ENCODE measurements around the gene NYNRIN. TPM values are rescaled to one million over a fixed set of nuclear protein-coding genes. Genes with fewer than 3 reads are reported as not detected.

The NYNRIN gene
- total RNA-seq, 1 experiment from 2014 or later = 0.27 TPM

DNA sequence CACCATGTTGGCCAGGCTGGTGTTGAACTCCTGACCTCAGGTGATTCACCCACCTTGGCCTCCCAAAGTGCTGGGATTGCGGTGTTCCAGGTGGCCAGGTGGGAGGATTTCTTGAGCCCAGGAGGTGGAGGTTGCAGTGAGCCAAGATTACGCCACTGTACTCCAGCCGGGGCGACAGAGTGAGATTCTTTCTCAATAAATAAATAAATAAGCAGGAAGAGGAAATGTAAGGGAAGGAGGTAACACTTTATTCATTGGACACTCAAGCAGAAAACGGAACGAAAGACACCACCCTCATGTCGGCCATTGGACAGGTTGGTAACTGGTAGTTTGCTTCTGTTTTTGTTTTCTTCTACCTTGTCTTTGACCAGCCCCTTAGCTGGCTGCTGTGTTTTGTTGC is 43.8 kb upstream of the NYNRIN start:
- ATAC-seq = no peak

More for the DNA sequence above, 43.8 kb upstream of the NYNRIN start:
- intact Hi-C loops (cut with micrococcal nuclease) = no loop called here
- CTCF ChIA-PET = no interaction called here
- Histone ChIP-seq H3K36me3 (ENCODE audit: control insufficient read depth in 1 of 2, insufficient read depth in 2 of 2, low read length in 2 of 2) (no peaks in the 10 kb centered on the region), H3K9ac (ENCODE audit: low read length) (no peak overlapping the region), H3K27me3 (ENCODE audit: insufficient read depth, low read length) (no peaks in the 10 kb centered on the region), H4K20me1 (ENCODE audit: insufficient read depth) (no peaks in the 10 kb centered on the region), H2AFZ (ENCODE audit: low read depth, low read length, poor library complexity, severe bottlenecking) (no peak overlapping the region), H3K4me3 (replicated peaks in 1 of 2; ENCODE audit: low read depth in 1 of 2, low read length in 2 of 2) (no peak overlapping the region), H3K4me1 (ENCODE audit: control insufficient read depth in 1 of 2, insufficient read depth in 2 of 2, low read length in 2 of 2) (peaks cover 5 to 22% of the 10 kb centered on the region in 2 experiments; a peak in 3 of 4 replicates), H3K9me3 (ENCODE audit: control insufficient read depth in 1 of 2, insufficient read depth in 1 of 2, low read depth in 1 of 2, low read length in 2 of 2) (no peaks in the 10 kb centered on the region), H3K9me2 (ENCODE audit: insufficient read depth) (no peaks in the 10 kb centered on the region), H3K4me2 (ENCODE audit: low read length) (no peak overlapping the region), H3K27ac (ENCODE audit: low read depth, low read length) (no peak overlapping the region), H3K79me2 (ENCODE audit: insufficient read depth, low read length) (no peaks in the 10 kb centered on the region)
- RAD21 ChIA-PET (ENCODE audit: low non-redundant PET in 1 of 2, low total read pairs in 2 of 2, uncharacterized antibody in 2 of 2, unreplicated experiment in 2 of 2) = no interaction called here
- TF ChIP-seq, protein P1, sequence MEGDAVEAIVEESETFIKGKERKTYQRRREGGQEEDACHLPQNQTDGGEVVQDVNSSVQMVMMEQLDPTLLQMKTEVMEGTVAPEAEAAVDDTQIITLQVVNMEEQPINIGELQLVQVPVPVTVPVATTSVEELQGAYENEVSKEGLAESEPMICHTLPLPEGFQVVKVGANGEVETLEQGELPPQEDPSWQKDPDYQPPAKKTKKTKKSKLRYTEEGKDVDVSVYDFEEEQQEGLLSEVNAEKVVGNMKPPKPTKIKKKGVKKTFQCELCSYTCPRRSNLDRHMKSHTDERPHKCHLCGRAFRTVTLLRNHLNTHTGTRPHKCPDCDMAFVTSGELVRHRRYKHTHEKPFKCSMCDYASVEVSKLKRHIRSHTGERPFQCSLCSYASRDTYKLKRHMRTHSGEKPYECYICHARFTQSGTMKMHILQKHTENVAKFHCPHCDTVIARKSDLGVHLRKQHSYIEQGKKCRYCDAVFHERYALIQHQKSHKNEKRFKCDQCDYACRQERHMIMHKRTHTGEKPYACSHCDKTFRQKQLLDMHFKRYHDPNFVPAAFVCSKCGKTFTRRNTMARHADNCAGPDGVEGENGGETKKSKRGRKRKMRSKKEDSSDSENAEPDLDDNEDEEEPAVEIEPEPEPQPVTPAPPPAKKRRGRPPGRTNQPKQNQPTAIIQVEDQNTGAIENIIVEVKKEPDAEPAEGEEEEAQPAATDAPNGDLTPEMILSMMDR (IDR thresholded peaks at IDR 0.05 in 2 of 3, conservative IDR thresholded peaks at IDR 0.05 in 1 of 3; ENCODE audit: borderline replicate concordance in 1 of 3, insufficient read depth in 1 of 3, low read depth in 2 of 3, low read length in 2 of 3) = no peak
- TF ChIP-seq YY1 (IDR thresholded peaks at IDR 0.05; ENCODE audit: extremely low read depth, insufficient replicate concordance, low read depth, low read length) (no peak), EGR1 (IDR thresholded peaks at IDR 0.05; ENCODE audit: low read depth) (no peak), TCF7L2 (IDR thresholded peaks at IDR 0.05; ENCODE audit: borderline replicate concordance, extremely low read depth, insufficient read depth, insufficient read length) (no peak), CEBPB (IDR thresholded peaks at IDR 0.05; ENCODE audit: low read depth) (no peak), ZNF274 (IDR thresholded peaks at IDR 0.05; ENCODE audit: low read depth, low read length) (no peak), FOSL1 (IDR thresholded peaks at IDR 0.05; ENCODE audit: low read depth) (no peak), JUND (IDR thresholded peaks at IDR 0.05) (no peak), CBX3 (IDR thresholded peaks at IDR 0.05; ENCODE audit: low read depth) (no peak)
- TF ChIP-seq, protein P2, sequence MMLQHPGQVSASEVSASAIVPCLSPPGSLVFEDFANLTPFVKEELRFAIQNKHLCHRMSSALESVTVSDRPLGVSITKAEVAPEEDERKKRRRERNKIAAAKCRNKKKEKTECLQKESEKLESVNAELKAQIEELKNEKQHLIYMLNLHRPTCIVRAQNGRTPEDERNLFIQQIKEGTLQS (IDR thresholded peaks at IDR 0.05) = no peak
- TF ChIP-seq, protein P3, sequence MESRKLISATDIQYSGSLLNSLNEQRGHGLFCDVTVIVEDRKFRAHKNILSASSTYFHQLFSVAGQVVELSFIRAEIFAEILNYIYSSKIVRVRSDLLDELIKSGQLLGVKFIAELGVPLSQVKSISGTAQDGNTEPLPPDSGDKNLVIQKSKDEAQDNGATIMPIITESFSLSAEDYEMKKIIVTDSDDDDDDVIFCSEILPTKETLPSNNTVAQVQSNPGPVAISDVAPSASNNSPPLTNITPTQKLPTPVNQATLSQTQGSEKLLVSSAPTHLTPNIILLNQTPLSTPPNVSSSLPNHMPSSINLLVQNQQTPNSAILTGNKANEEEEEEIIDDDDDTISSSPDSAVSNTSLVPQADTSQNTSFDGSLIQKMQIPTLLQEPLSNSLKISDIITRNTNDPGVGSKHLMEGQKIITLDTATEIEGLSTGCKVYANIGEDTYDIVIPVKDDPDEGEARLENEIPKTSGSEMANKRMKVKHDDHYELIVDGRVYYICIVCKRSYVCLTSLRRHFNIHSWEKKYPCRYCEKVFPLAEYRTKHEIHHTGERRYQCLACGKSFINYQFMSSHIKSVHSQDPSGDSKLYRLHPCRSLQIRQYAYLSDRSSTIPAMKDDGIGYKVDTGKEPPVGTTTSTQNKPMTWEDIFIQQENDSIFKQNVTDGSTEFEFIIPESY (IDR thresholded peaks at IDR 0.05; ENCODE audit: extremely low read depth, insufficient replicate concordance, low read length) = no peak
- POLR2A ChIA-PET = no interaction called here
- no peak for DNase-seq (ENCODE audit: low read depth, low spot score)
- BruUV-seq (replicated peaks) = no TSS peak

Data from HCT116 (cell line).